ENCODE measurements around the gene LOC128125822.
A peak's percentile ranks its signal among the peaks of the same experiment; 100 is the strongest.

LOC128125822 gene

GRCh38 chr6:63563235-63563634, 9.0 kb upstream of the LOC128125822 start:
- Mint-ChIP-seq H3K27ac (no peak overlapping the region), H3K27me3 (peaks cover 0 to 29% (median 12%) of the 10 kb centered on the region in 5 donors), H3K36me3 (peaks cover 0 to 5% (median 3%) of the 10 kb centered on the region in 5 donors), H3K9me3 (peaks cover 0 to 2% (median 0%) of the 10 kb centered on the region in 11 donors), H3K4me3 (no peak overlapping the region), H3K4me1 (peaks cover 0 to 3% (median 0%) of the 10 kb centered on the region in 7 donors)
- no peaks in the 10 kb centered on the region for H3K36me3 ChIP-seq (ENCODE audit: control insufficient read depth in 2 of 3, insufficient read depth in 3 of 3, low read length in 3 of 3)
- POLR2A ChIA-PET, result no interaction called here
- DNase-seq (no peak), ATAC-seq (no peak)
- CTCF ChIA-PET, result no interaction called here
- H3K9me3 ChIP-seq (ENCODE audit: control insufficient read depth in 2 of 3, low read length in 3 of 3), result no peaks in the 10 kb centered on the region
- H3K4me3 ChIP-seq (ENCODE audit: low read length), result no peak overlapping the region
- no peaks in the 10 kb centered on the region for H3K4me1 ChIP-seq (ENCODE audit: control insufficient read depth in 2 of 2, insufficient read depth in 2 of 2, low read length in 2 of 2)
- intact Hi-C loops (cut with micrococcal nuclease), result no loop called here
- no peaks in the 10 kb centered on the region for H3K27me3 ChIP-seq (ENCODE audit: control insufficient read depth in 2 of 2, insufficient read depth in 2 of 2, low read length in 2 of 2)
- no peak overlapping the region for H3K27ac ChIP-seq (ENCODE audit: low read depth, low read length)

GRCh38 chr6:63565058-63565726, 7.1 kb upstream of the LOC128125822 start:
- no peak for ATAC-seq
- DNase-seq, result no peak
- H3K27ac Mint-ChIP-seq, result no peak overlapping the region
- H3K4me3 Mint-ChIP-seq, result no peak overlapping the region
- H3K36me3 Mint-ChIP-seq, result peaks cover 0 to 5% (median 3%) of the 10 kb centered on the region in 5 donors
- Histone ChIP-seq H3K27me3 (ENCODE audit: control insufficient read depth in 2 of 2, insufficient read depth in 2 of 2, low read length in 2 of 2) (no peaks in the 10 kb centered on the region), H3K27ac (ENCODE audit: low read depth, low read length) (no peak overlapping the region), H3K36me3 (ENCODE audit: control insufficient read depth in 2 of 3, insufficient read depth in 3 of 3, low read length in 3 of 3) (no peaks in the 10 kb centered on the region), H3K4me1 (ENCODE audit: control insufficient read depth in 2 of 2, insufficient read depth in 2 of 2, low read length in 2 of 2) (no peaks in the 10 kb centered on the region), H3K9me3 (ENCODE audit: control insufficient read depth in 2 of 3, low read length in 3 of 3) (no peaks in the 10 kb centered on the region), H3K4me3 (ENCODE audit: low read length) (no peak overlapping the region)
- H3K4me1 Mint-ChIP-seq, result peaks cover 0 to 3% (median 0%) of the 10 kb centered on the region in 7 donors
- ChIA-PET POLR2A (interaction anchor here (1.1 kb wide), 1 partner anchor 70 kb away, joined by 3 read pairs; the partner anchor contains the start of gene PHF3), CTCF (no interaction called here)
- peaks cover 0 to 21% (median 9%) of the 10 kb centered on the region in 5 donors for H3K27me3 Mint-ChIP-seq
- H3K9me3 Mint-ChIP-seq, result peaks cover 0 to 2% (median 0%) of the 10 kb centered on the region in 11 donors
- intact Hi-C loops (cut with micrococcal nuclease), result no loop called here

GRCh38 chr6:63565727-63566596, 6.3 kb upstream of the LOC128125822 start:
- Mint-ChIP-seq H3K27ac (peak overlapping the region in 1 of 9 donors; percentile 28), H3K4me3 (no peak overlapping the region), H3K36me3 (peaks cover 0 to 5% (median 3%) of the 10 kb centered on the region in 5 donors), H3K4me1 (peaks cover 0 to 5% (median 0%) of the 10 kb centered on the region in 7 donors), H3K27me3 (peaks cover 0 to 15% (median 5%) of the 10 kb centered on the region in 5 donors), H3K9me3 (peaks cover 0 to 2% (median 0%) of the 10 kb centered on the region in 11 donors)
- Histone ChIP-seq H3K27me3 (ENCODE audit: control insufficient read depth in 2 of 2, insufficient read depth in 2 of 2, low read length in 2 of 2) (no peaks in the 10 kb centered on the region), H3K36me3 (ENCODE audit: control insufficient read depth in 2 of 3, insufficient read depth in 3 of 3, low read length in 3 of 3) (no peaks in the 10 kb centered on the region), H3K4me1 (ENCODE audit: control insufficient read depth in 2 of 2, insufficient read depth in 2 of 2, low read length in 2 of 2) (no peaks in the 10 kb centered on the region), H3K9me3 (ENCODE audit: control insufficient read depth in 2 of 3, low read length in 3 of 3) (no peaks in the 10 kb centered on the region), H3K4me3 (ENCODE audit: low read length) (no peak overlapping the region), H3K27ac (ENCODE audit: low read depth, low read length) (no peak overlapping the region)
- intact Hi-C loops (cut with micrococcal nuclease), result no loop called here
- POLR2A ChIA-PET, result interaction anchor here (1.1 kb wide), 1 partner anchor 69 kb away, joined by 3 read pairs; the partner anchor contains the start of gene PHF3
- no peak for DNase-seq
- CTCF ChIA-PET, result no interaction called here
- ATAC-seq, result no peak

GRCh38 chr6:63567966-63568365, 4.3 kb upstream of the LOC128125822 start:
- ChIA-PET CTCF (no interaction called here), POLR2A (no interaction called here)

GRCh38 chr6:63571361-63572043, 778 bp upstream of the LOC128125822 start:
- H3K4me3 Mint-ChIP-seq, result peak overlapping the region; percentile 83 to 96 (median 92)

More at GRCh38 chr6:63567966-63568365, 4.3 kb upstream of the LOC128125822 start:
- H3K4me1 Mint-ChIP-seq, result peaks cover 0 to 13% (median 9%) of the 10 kb centered on the region in 7 donors
- no peaks in the 10 kb centered on the region for H3K9me3 ChIP-seq (ENCODE audit: control insufficient read depth in 2 of 3, low read length in 3 of 3)
- H3K4me3 ChIP-seq (ENCODE audit: low read length), result no peak overlapping the region
- no peak overlapping the region for H3K27ac Mint-ChIP-seq
- H3K36me3 Mint-ChIP-seq, result peaks cover 0 to 5% (median 3%) of the 10 kb centered on the region in 5 donors
- intact Hi-C loops (cut with micrococcal nuclease), result no loop called here
- ATAC-seq (no peak), DNase-seq (no peak)
- peaks cover 0 to 4% of the 10 kb centered on the region in 2 donors for H3K4me1 ChIP-seq (ENCODE audit: control insufficient read depth in 2 of 2, insufficient read depth in 2 of 2, low read length in 2 of 2)
- peaks cover 0 to 5% (median 0%) of the 10 kb centered on the region in 3 experiments for H3K36me3 ChIP-seq (ENCODE audit: control insufficient read depth in 2 of 3, insufficient read depth in 3 of 3, low read length in 3 of 3)
- peaks cover 0 to 3% (median 0%) of the 10 kb centered on the region in 11 donors for H3K9me3 Mint-ChIP-seq
- no peaks in the 10 kb centered on the region for H3K27me3 ChIP-seq (ENCODE audit: control insufficient read depth in 2 of 2, insufficient read depth in 2 of 2, low read length in 2 of 2)
- H3K27ac ChIP-seq (ENCODE audit: low read depth, low read length), result no peak overlapping the region
- peaks cover 0 to 15% (median 5%) of the 10 kb centered on the region in 5 donors for H3K27me3 Mint-ChIP-seq
- no peak overlapping the region for H3K4me3 Mint-ChIP-seq

GRCh38 chr6:63572747-63573075, 431 bp downstream of the LOC128125822 start:
- intact Hi-C loops (cut with micrococcal nuclease), result loop anchor here (1.0 to 5.0 kb wide), 7 partner anchors 26 to 220 kb away; partner anchors contain the start of gene PHF3 (in 2 of the 2)
- H3K27ac ChIP-seq (ENCODE audit: low read depth, low read length), result peak overlapping the region; percentile 97
- peaks cover 21 to 51% (median 42%) of the 10 kb centered on the region in 7 donors for H3K4me1 Mint-ChIP-seq
- no peak for ATAC-seq
- H3K4me1 ChIP-seq (ENCODE audit: control insufficient read depth in 2 of 2, insufficient read depth in 2 of 2, low read length in 2 of 2), result peaks cover 10 to 16% of the 10 kb centered on the region in 2 donors
- H3K27me3 Mint-ChIP-seq, result no peaks in the 10 kb centered on the region
- H3K27me3 ChIP-seq (ENCODE audit: control insufficient read depth in 2 of 2, insufficient read depth in 2 of 2, low read length in 2 of 2), result no peaks in the 10 kb centered on the region
- POLR2A ChIA-PET, result interaction anchor here (1.0 to 2.5 kb wide), 4 partner anchors 60 to 87 kb away, joined by 3 to 35 read pairs (median 6); partner anchors contain the start of gene PHF3
- peaks cover 4 to 18% (median 5%) of the 10 kb centered on the region in 3 experiments for H3K36me3 ChIP-seq (ENCODE audit: control insufficient read depth in 2 of 3, insufficient read depth in 3 of 3, low read length in 3 of 3)
- CTCF ChIA-PET, result interaction anchor here (0.9 to 1.6 kb wide), 2 partner anchors 11 to 192 kb away, joined by 4 read pairs; no protein-coding TSS in a partner anchor
- no peak for DNase-seq
- H3K4me3 Mint-ChIP-seq, result peak overlapping the region; percentile 87 to 96 (median 94)
- H3K9me3 ChIP-seq (ENCODE audit: control insufficient read depth in 2 of 3, low read length in 3 of 3), result no peaks in the 10 kb centered on the region
- peaks cover 0 to 5% (median 0%) of the 10 kb centered on the region in 11 donors for H3K9me3 Mint-ChIP-seq
- peak overlapping the region; percentile 81 for H3K4me3 ChIP-seq (ENCODE audit: low read length)
- H3K27ac Mint-ChIP-seq, result peak overlapping the region; percentile 89 to 100 (median 98)
- H3K36me3 Mint-ChIP-seq, result peaks cover 0 to 19% (median 10%) of the 10 kb centered on the region in 5 donors

More at GRCh38 chr6:63571361-63572043, 778 bp upstream of the LOC128125822 start:
- ATAC-seq, result peak; percentile 36
- ChIA-PET POLR2A (interaction anchor here (0.9 to 3.1 kb wide), 3 partner anchors 61 to 68 kb away, joined by 3 to 13 read pairs (median 4); partner anchors contain the start of gene PHF3), CTCF (no interaction called here)
- Histone ChIP-seq H3K4me1 (ENCODE audit: control insufficient read depth in 2 of 2, insufficient read depth in 2 of 2, low read length in 2 of 2) (peaks cover 10 to 16% of the 10 kb centered on the region in 2 donors), H3K36me3 (ENCODE audit: control insufficient read depth in 2 of 3, insufficient read depth in 3 of 3, low read length in 3 of 3) (peaks cover 0 to 10% (median 2%) of the 10 kb centered on the region in 3 experiments), H3K27ac (ENCODE audit: low read depth, low read length) (peak overlapping the region; percentile 97), H3K4me3 (ENCODE audit: low read length) (peak overlapping the region; percentile 91), H3K27me3 (ENCODE audit: control insufficient read depth in 2 of 2, insufficient read depth in 2 of 2, low read length in 2 of 2) (no peaks in the 10 kb centered on the region), H3K9me3 (ENCODE audit: control insufficient read depth in 2 of 3, low read length in 3 of 3) (no peaks in the 10 kb centered on the region)
- peaks cover 19 to 41% (median 34%) of the 10 kb centered on the region in 7 donors for H3K4me1 Mint-ChIP-seq
- H3K27me3 Mint-ChIP-seq, result peaks cover 0 to 3% (median 0%) of the 10 kb centered on the region in 5 donors
- peaks cover 0 to 5% (median 0%) of the 10 kb centered on the region in 11 donors for H3K9me3 Mint-ChIP-seq
- H3K36me3 Mint-ChIP-seq, result peaks cover 0 to 16% (median 3%) of the 10 kb centered on the region in 5 donors
- peak in 7 of 9 donors; percentile 62 to 85 (median 78) for DNase-seq
- intact Hi-C loops (cut with micrococcal nuclease), result loop anchor here (1.0 to 5.0 kb wide), 6 partner anchors 27 to 219 kb away; partner anchors contain the start of gene PHF3 (in 2 of the 2)
- peak overlapping the region; percentile 89 to 100 (median 98) for H3K27ac Mint-ChIP-seq
